SK-N-SH treated with all-trans-retinoic acid at 6 μM for 48 hours (cell line): ENCODE data around the gene GGTLC2.

Experiments used
- ATAC-seq: fragments of 200-7000 bp; cut with Tn5 transposase; 3 replicates; pipeline ENCODE4 v1.9.1; 2020; ENCODE audit warnings: mild to moderate bottlenecking, moderate library complexity
- ARNTL ChIP-seq: fragments of 450-650 bp; formaldehyde crosslinking; IDR thresholded peaks from 2 replicates; pipeline ENCODE4 v1.5.0; 2020; ENCODE audit warnings: low read depth, mild to moderate bottlenecking, moderate library complexity, borderline replicate concordance
- BACH2 ChIP-seq: fragments of 250-450 bp; sonication (Bioruptor Pico); IDR thresholded peaks from 2 replicates; pipeline ENCODE4 v1.9.0; 2021; ENCODE audit warnings: mild to moderate bottlenecking, borderline replicate concordance
- ESRRG ChIP-seq: fragments of 250-450 bp; sonication (Bioruptor Pico); IDR thresholded peaks from 2 replicates; pipeline ENCODE4 v1.6.1; 2021; ENCODE audit warnings: mild to moderate bottlenecking
- GLIS3 ChIP-seq: fragments of 250-450 bp; sonication (Bioruptor Pico); IDR thresholded peaks from 2 replicates; pipeline ENCODE4 v1.5.0; 2020; ENCODE audit warnings: mild to moderate bottlenecking, moderate library complexity
- ISL1 ChIP-seq: fragments of 250-450 bp; sonication (Bioruptor Pico); IDR thresholded peaks from 2 replicates; pipeline ENCODE4 v2.1.2; 2022; ENCODE audit warnings: mild to moderate bottlenecking, moderate library complexity
- OSR1 ChIP-seq: fragments of 250-450 bp; sonication (Bioruptor Pico); IDR thresholded peaks from 2 replicates; pipeline ENCODE4 v1.8.0; 2022; ENCODE audit warnings: moderate library complexity, mild to moderate bottlenecking, inconsistent platforms
- PPARA ChIP-seq: fragments of 250-450 bp; sonication (Bioruptor Pico); IDR thresholded peaks from 2 replicates; pipeline ENCODE4 v1.5.0; 2020; ENCODE audit warnings: mild to moderate bottlenecking, borderline replicate concordance
- RARB ChIP-seq: fragments of 250-450 bp; sonication (Bioruptor Pico); IDR thresholded peaks from 2 replicates; pipeline ENCODE4 v1.8.0; 2021; ENCODE audit warnings: mild to moderate bottlenecking, moderate library complexity
- SNAI2 ChIP-seq: fragments of 250-450 bp; sonication (Bioruptor Pico); IDR thresholded peaks from 2 replicates; pipeline ENCODE4 v1.5.0; 2020; ENCODE audit warnings: mild to moderate bottlenecking, moderate library complexity
- TCF4 ChIP-seq: fragments of 250-450 bp; sonication (Bioruptor Pico); IDR thresholded peaks from 2 replicates; pipeline ENCODE4 v1.8.0; 2021; ENCODE audit warnings: mild to moderate bottlenecking, moderate library complexity, borderline replicate concordance
- TOX ChIP-seq: fragments of 250-450 bp; sonication (Bioruptor Pico); IDR thresholded peaks from 2 replicates; pipeline ENCODE4 v1.8.0; 2021; ENCODE audit warnings: mild to moderate bottlenecking, moderate library complexity, borderline replicate concordance
- ZFP3 ChIP-seq: fragments of 250-450 bp; sonication (Bioruptor Pico); IDR thresholded peaks from 2 replicates; pipeline ENCODE4 v1.5.0; 2020; ENCODE audit warnings: mild to moderate bottlenecking, moderate library complexity
- ZFP30 ChIP-seq: fragments of 450-650 bp; formaldehyde crosslinking; IDR thresholded peaks from 2 replicates; pipeline ENCODE4 v1.5.0; 2022; ENCODE audit warnings: mild to moderate bottlenecking, moderate library complexity
- ZNF565 ChIP-seq: fragments of 450-650 bp; formaldehyde crosslinking; conservative IDR thresholded peaks from 2 replicates; pipeline ENCODE4 v1.5.0; 2020; ENCODE audit warnings: low read depth, mild to moderate bottlenecking, moderate library complexity
- ZNF8 ChIP-seq: fragments of 450-650 bp; formaldehyde crosslinking; IDR thresholded peaks from 2 replicates; pipeline ENCODE4 v1.5.0; 2020; ENCODE audit warnings: mild to moderate bottlenecking, moderate library complexity
- TF ChIP-seq, protein P1 (sequence below): fragments of 250-450 bp; sonication (Bioruptor Pico); IDR thresholded peaks from 2 replicates; pipeline ENCODE4 v1.8.0; 2020; ENCODE audit warnings: mild to moderate bottlenecking, moderate library complexity, borderline replicate concordance
- TF ChIP-seq, protein P2 (sequence below): fragments of 250-450 bp; sonication (Bioruptor Pico); IDR thresholded peaks from 2 replicates; pipeline ENCODE4 v1.5.0; 2020; ENCODE audit warnings: mild to moderate bottlenecking, moderate library complexity
- TF ChIP-seq, protein P3 (sequence below): fragments of 250-450 bp; sonication (Bioruptor Pico); IDR thresholded peaks from 2 replicates; pipeline ENCODE4 v1.5.1; 2020; ENCODE audit warnings: low read depth, mild to moderate bottlenecking, moderate library complexity
- TF ChIP-seq, protein P4 (sequence below): fragments of 250-450 bp; sonication (Bioruptor Pico); IDR thresholded peaks from 2 replicates; pipeline ENCODE4 v1.8.0; 2021; ENCODE audit warnings: low read depth, mild to moderate bottlenecking, moderate library complexity, borderline replicate concordance

GGTLC2 gene

DNA sequence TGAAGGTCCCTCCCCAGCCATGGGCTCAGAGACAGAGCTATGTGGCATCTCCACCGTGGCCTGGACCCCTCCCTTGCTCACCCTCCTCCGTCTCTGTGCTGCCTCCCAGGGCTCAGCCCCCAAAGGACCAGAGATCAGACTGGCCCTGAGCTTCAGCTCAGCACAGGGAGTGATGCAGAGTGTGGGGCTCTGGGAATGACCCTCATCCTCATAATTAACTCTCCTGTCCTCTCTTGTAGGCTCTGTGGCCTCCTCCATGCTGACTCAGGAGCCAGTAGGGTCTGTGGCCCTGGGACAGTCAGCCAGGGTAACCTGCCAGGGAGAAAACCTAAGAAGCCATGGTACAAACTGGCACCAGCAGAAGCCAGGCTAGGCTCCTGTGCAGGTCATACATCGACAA is 28.7 kb downstream of the GGTLC2 start (continued):
- TF ChIP-seq GLIS3 (no peak), ARNTL (no peak), ZFP3 (CRISPR knock-in tag) (no peak), ESRRG (CRISPR knock-in tag) (no peak), ISL1 (no peak), PPARA (CRISPR knock-in tag) (no peak)

DNA sequence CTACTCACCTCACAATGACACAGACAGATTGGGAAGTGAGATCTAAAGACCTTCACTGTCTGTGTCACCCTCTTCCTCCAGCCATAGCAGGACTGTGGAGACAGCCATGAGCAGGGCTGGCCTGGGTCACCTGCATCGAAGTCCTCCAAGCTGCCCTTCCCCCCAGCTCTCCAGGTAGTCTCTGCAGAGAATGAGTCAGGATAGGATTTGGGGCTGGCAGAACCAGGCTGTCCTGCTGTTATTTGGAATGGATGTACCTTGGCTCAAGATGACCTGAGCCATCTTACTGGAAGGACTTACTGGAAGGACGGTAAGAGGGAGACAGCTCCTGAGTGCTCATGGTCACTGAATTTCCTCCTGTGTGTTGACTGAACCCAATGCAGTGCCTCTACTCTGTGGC is 29.2 kb downstream of the GGTLC2 start:
- TF ChIP-seq TOX (CRISPR knock-in tag) (no peak), BACH2 (CRISPR knock-in tag) (no peak)
- no peak for ATAC-seq

DNA sequence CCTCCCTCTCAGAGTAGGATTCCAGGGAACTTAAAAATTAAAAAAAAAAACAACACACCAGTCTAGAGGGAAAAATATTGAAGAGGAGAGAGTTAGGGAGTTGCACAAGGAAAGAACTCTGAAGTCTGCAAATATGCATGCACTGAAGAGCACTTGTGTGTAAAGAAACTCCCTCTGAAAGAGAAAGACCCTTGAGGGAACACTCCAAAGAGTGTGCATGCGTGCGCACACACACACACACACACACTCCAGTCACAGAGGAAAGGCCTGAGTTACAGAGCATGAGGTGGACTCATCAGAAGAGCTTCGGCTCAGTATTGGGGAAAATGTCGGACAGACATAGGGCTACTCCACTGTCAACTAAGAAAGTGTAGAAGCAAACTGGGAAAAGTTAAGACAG is 30.1 kb downstream of the GGTLC2 start:
- TF ChIP-seq ESRRG (CRISPR knock-in tag) (no peak), BACH2 (CRISPR knock-in tag) (no peak), TCF4 (no peak), RARB (CRISPR knock-in tag) (no peak), SNAI2 (CRISPR knock-in tag) (no peak), GLIS3 (no peak), ZFP30 (CRISPR knock-in tag) (no peak)
- TF ChIP-seq, protein P1, sequence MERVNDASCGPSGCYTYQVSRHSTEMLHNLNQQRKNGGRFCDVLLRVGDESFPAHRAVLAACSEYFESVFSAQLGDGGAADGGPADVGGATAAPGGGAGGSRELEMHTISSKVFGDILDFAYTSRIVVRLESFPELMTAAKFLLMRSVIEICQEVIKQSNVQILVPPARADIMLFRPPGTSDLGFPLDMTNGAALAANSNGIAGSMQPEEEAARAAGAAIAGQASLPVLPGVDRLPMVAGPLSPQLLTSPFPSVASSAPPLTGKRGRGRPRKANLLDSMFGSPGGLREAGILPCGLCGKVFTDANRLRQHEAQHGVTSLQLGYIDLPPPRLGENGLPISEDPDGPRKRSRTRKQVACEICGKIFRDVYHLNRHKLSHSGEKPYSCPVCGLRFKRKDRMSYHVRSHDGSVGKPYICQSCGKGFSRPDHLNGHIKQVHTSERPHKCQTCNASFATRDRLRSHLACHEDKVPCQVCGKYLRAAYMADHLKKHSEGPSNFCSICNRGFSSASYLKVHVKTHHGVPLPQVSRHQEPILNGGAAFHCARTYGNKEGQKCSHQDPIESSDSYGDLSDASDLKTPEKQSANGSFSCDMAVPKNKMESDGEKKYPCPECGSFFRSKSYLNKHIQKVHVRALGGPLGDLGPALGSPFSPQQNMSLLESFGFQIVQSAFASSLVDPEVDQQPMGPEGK (CRISPR knock-in tag), result no peak
- TF ChIP-seq, protein P2, sequence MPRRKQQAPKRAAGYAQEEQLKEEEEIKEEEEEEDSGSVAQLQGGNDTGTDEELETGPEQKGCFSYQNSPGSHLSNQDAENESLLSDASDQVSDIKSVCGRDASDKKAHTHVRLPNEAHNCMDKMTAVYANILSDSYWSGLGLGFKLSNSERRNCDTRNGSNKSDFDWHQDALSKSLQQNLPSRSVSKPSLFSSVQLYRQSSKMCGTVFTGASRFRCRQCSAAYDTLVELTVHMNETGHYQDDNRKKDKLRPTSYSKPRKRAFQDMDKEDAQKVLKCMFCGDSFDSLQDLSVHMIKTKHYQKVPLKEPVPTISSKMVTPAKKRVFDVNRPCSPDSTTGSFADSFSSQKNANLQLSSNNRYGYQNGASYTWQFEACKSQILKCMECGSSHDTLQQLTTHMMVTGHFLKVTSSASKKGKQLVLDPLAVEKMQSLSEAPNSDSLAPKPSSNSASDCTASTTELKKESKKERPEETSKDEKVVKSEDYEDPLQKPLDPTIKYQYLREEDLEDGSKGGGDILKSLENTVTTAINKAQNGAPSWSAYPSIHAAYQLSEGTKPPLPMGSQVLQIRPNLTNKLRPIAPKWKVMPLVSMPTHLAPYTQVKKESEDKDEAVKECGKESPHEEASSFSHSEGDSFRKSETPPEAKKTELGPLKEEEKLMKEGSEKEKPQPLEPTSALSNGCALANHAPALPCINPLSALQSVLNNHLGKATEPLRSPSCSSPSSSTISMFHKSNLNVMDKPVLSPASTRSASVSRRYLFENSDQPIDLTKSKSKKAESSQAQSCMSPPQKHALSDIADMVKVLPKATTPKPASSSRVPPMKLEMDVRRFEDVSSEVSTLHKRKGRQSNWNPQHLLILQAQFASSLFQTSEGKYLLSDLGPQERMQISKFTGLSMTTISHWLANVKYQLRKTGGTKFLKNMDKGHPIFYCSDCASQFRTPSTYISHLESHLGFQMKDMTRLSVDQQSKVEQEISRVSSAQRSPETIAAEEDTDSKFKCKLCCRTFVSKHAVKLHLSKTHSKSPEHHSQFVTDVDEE, result no peak
- TF ChIP-seq, protein P3, sequence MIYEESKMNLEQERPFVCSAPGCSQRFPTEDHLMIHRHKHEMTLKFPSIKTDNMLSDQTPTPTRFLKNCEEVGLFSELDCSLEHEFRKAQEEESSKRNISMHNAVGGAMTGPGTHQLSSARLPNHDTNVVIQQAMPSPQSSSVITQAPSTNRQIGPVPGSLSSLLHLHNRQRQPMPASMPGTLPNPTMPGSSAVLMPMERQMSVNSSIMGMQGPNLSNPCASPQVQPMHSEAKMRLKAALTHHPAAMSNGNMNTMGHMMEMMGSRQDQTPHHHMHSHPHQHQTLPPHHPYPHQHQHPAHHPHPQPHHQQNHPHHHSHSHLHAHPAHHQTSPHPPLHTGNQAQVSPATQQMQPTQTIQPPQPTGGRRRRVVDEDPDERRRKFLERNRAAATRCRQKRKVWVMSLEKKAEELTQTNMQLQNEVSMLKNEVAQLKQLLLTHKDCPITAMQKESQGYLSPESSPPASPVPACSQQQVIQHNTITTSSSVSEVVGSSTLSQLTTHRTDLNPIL (CRISPR knock-in tag), result no peak
- no peak for ATAC-seq

DNA sequence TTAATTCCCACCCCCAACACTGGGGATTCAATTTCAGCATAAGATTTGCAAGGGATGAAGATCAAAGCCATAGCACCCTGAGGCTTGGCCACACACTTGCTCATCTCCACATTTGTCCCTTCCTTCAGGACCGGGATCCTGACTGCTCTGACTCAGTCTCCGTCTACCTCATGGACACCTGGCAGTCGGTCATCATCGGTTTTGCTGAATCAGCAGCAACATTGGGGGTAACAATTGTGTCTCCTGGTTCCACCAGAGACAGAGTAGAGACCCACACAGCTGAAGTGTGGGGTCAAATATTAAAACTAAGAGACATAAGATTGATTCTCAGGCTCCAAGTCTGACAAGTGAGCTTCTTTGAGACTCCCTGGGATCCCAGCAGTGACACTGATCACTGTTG is 34.6 kb downstream of the GGTLC2 start:
- ATAC-seq, result no peak
- TF ChIP-seq TCF4 (no peak), ZNF565 (CRISPR knock-in tag) (no peak), BACH2 (CRISPR knock-in tag) (no peak), ZFP30 (CRISPR knock-in tag) (no peak), ARNTL (no peak)

DNA sequence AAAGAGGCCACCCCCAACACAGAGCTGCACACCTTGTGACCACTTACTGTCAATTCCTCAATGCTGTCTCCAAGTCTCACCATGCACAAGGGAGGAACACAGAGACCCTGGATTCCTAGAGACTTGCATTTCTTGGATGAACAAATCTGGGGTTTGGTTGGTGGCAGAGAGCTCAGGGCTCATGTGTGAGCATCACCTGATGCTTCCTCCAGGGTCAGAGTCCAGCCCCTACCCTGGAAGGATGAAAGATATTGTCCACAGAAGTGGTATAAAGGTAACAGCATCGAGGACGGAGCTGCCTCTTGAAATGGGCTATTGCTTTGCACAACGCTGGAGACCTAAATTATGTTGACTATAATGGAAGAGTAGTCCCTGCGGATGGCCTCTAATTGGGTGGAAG is 36.0 kb downstream of the GGTLC2 start:
- no peak for ATAC-seq
- TF ChIP-seq TCF4 (no peak), ZFP3 (CRISPR knock-in tag) (no peak), OSR1 (CRISPR knock-in tag) (no peak), BACH2 (CRISPR knock-in tag) (no peak), ZNF8 (no peak), ZNF565 (CRISPR knock-in tag) (no peak)
- TF ChIP-seq, protein P4, sequence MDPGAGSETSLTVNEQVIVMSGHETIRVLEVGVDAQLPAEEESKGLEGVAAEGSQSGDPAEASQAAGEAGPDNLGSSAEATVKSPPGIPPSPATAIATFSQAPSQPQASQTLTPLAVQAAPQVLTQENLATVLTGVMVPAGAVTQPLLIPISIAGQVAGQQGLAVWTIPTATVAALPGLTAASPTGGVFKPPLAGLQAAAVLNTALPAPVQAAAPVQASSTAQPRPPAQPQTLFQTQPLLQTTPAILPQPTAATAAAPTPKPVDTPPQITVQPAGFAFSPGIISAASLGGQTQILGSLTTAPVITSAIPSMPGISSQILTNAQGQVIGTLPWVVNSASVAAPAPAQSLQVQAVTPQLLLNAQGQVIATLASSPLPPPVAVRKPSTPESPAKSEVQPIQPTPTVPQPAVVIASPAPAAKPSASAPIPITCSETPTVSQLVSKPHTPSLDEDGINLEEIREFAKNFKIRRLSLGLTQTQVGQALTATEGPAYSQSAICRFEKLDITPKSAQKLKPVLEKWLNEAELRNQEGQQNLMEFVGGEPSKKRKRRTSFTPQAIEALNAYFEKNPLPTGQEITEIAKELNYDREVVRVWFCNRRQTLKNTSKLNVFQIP (CRISPR knock-in tag), result no peak
